ENCODE data around the gene ALOX5AP. TPM values are rescaled to one million over a fixed set of nuclear protein-coding genes. Genes with fewer than 3 reads are reported as not detected.
A peak's percentile ranks its signal among the peaks of the same experiment; 100 is the strongest.

Gene ALOX5AP
- total RNA-seq, 1 donor from 2014 or later, result 5.7 TPM

DNA sequence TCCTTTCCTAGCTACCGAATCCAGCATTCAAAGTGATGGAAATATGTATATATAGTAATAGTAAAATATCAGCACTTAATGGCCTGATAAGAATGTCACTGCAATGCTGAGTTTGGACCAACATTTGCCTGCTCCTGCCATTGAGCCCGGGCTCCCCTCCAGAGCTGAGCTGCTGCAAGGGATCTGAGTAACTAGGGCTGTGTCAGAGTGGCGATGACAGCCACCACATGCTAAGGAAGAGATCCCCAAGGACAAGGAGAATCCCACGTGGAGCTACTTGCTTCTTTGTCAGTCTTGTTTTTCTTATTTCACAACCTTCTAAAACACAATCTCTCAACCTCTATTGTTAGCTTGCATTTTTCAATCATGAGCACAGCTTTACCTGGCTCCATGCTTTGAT, 19.5 kb upstream of the ALOX5AP start:
- TF ChIP-seq, protein P1, sequence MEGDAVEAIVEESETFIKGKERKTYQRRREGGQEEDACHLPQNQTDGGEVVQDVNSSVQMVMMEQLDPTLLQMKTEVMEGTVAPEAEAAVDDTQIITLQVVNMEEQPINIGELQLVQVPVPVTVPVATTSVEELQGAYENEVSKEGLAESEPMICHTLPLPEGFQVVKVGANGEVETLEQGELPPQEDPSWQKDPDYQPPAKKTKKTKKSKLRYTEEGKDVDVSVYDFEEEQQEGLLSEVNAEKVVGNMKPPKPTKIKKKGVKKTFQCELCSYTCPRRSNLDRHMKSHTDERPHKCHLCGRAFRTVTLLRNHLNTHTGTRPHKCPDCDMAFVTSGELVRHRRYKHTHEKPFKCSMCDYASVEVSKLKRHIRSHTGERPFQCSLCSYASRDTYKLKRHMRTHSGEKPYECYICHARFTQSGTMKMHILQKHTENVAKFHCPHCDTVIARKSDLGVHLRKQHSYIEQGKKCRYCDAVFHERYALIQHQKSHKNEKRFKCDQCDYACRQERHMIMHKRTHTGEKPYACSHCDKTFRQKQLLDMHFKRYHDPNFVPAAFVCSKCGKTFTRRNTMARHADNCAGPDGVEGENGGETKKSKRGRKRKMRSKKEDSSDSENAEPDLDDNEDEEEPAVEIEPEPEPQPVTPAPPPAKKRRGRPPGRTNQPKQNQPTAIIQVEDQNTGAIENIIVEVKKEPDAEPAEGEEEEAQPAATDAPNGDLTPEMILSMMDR (IDR thresholded peaks at IDR 0.05), result no peak
- no peak overlapping the region for H3K4me3 ChIP-seq
- no peaks in the 10 kb centered on the region for H3K4me1 ChIP-seq
- no peaks in the 10 kb centered on the region for H3K27me3 ChIP-seq
- no peaks in the 10 kb centered on the region for H3K9me3 ChIP-seq
- peak in 1 of 2 donors; percentile 52 for DNase-seq (ENCODE audit: low spot score in 2 of 2)
- intact Hi-C loops (cut with DNase I), result no loop called here
- no peaks in the 10 kb centered on the region for H3K36me3 ChIP-seq
- H3K27ac ChIP-seq, result no peak overlapping the region

DNA sequence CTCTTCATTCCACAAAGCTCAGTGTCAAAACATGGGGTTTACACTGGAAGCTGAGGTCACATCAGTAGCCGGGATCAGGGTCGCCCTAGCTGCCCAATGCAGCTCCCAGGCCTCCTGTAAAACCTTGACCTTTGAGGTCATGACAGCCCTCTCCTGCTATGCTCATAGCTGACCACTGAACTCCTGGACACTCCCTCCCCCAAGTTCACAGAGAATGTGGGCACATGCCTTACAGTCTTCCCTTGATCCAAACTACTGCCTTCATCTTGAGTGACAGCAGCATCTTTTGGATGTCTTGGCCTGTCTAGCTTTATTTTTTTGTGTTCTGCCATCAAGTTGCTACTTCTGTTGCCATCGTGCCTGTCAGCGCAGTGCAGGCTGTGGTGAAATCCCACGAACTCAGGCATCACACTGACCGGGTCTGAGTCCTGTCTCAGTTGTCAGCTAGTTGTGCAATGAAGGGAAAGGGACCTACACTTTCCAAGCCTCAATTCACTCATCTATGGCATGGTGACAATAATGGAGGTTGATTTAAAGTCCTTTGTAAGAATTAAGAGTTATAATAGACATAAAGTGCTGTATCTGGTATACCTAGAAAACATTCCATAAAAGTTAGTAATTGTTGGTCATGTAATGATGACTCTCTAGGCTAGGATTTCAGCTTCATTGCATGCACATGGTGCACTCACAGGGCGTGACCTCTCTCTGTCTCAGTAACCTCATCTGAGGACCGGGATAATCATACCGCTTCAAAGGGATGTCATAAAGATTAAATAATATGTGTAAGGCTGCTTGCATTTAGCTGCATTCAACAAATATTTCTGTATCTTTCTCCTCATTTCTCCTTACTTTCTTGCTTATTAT, 16.4 kb upstream of the ALOX5AP start:
- Histone ChIP-seq H3K4me1 (no peaks in the 10 kb centered on the region), H3K27me3 (no peaks in the 10 kb centered on the region), H3K9me3 (no peaks in the 10 kb centered on the region), H3K36me3 (no peaks in the 10 kb centered on the region), H3K27ac (no peak overlapping the region), H3K4me3 (no peak overlapping the region)
- DNase-seq (ENCODE audit: low spot score in 2 of 2), result no peak
- intact Hi-C loops (cut with DNase I), result no loop called here
- TF ChIP-seq, protein P1 (IDR thresholded peaks at IDR 0.05), result no peak

DNA sequence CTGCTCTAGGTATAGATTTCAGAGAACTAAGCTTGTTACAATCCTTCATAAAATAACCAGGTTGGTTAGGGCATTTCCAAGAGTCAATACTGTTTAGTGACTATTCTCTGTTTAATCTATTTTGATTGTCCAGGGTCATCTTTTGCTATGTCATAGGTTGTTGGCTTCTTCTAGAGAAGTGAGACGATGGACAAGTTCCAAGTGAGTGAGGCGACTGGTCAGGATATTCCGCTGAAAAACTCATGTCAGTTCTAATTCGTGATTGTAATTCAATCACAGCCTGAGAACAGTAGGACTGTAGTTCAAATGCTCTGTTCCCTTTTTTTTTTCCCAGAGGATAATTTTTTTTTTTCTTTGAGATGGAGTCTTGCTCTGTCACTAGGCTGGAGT, 15.8 kb upstream of the ALOX5AP start:
- intact Hi-C loops (cut with DNase I), result no loop called here
- no peaks in the 10 kb centered on the region for H3K27me3 ChIP-seq
- H3K36me3 ChIP-seq, result no peaks in the 10 kb centered on the region
- H3K9me3 ChIP-seq, result no peaks in the 10 kb centered on the region
- no peaks in the 10 kb centered on the region for H3K4me1 ChIP-seq
- H3K4me3 ChIP-seq, result no peak overlapping the region
- H3K27ac ChIP-seq, result no peak overlapping the region
- DNase-seq (ENCODE audit: low spot score in 2 of 2), result no peak
- TF ChIP-seq, protein P1 (IDR thresholded peaks at IDR 0.05), result no peak

DNA sequence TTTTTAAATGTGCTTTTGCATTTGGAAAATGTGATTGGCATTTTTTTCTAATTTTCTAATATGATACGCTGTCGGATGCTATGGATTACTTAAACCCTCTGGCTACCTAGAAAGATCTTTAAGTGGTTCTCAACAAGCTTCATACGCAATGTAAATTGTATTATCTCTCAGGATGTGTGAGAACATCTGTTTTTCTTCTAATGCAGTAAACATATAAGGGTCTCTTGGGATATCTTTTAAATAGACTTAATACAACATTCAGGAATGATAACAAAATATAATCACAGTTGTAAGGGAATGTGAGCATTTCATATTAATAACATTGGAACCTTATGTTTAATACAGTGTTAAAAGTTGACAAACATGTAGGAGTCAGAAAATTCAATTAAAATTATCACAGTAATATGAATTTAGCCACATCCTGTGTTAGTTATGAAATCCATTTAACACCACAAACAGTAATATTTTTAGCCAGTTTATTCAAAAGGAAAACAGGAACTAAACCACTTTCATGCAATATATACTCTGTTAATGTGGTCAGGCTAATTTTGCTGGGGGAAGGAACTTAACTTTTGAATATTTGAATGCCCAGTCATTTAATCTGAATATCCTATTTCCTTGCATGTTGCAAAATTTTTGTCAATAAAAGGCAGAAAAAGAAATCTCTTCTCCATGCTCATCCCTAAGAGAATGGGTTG, 15.0 kb upstream of the ALOX5AP start:
- no peak for DNase-seq (ENCODE audit: low spot score in 2 of 2)
- H3K36me3 ChIP-seq, result no peaks in the 10 kb centered on the region
- H3K27me3 ChIP-seq, result no peaks in the 10 kb centered on the region
- H3K27ac ChIP-seq, result no peak overlapping the region
- H3K4me1 ChIP-seq, result no peaks in the 10 kb centered on the region
- TF ChIP-seq, protein P1 (IDR thresholded peaks at IDR 0.05), result no peak
- no peaks in the 10 kb centered on the region for H3K9me3 ChIP-seq
- no peak overlapping the region for H3K4me3 ChIP-seq
- intact Hi-C loops (cut with DNase I), result no loop called here

DNA sequence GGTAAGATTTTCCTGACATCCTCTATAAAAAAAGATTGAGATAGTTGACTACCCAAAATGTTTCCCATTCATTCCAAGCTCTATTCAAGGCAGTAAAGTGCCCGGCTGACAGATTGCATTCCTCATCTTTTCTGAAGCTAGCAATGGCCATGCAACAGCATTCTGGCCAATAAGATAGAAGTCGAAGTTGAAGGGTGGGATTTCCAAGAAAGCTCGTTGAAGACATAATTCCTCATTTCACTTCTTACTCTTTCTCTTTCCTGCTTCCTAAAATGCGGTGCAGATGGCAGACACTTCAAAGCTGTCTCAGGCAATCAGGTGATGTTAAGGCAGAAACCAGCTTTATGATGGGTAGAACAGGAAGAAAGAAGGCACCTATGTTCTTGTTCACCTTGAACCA, 13.4 kb upstream of the ALOX5AP start:
- TF ChIP-seq, protein P1 (IDR thresholded peaks at IDR 0.05), result no peak
- no peaks in the 10 kb centered on the region for H3K9me3 ChIP-seq
- no peaks in the 10 kb centered on the region for H3K36me3 ChIP-seq
- DNase-seq (ENCODE audit: low spot score in 2 of 2), result no peak
- H3K27me3 ChIP-seq, result no peaks in the 10 kb centered on the region
- intact Hi-C loops (cut with DNase I), result no loop called here
- H3K4me1 ChIP-seq, result no peaks in the 10 kb centered on the region
- no peak overlapping the region for H3K27ac ChIP-seq
- no peak overlapping the region for H3K4me3 ChIP-seq
